HepG2 (cell line): Measurements from ENCODE around the gene VCAN.

Source experiments
- CAMTA2 ChIP-seq: sonication (generic); formaldehyde crosslinking; IDR thresholded peaks from 2 replicates; pipeline ENCODE4 v1.4.0; 2020; ENCODE audit warnings: mild to moderate bottlenecking, missing genetic modification reagents, borderline replicate concordance
- EP300 ChIP-seq, 3 experiments: sonication (generic) in 1 of 3; formaldehyde crosslinking in 1 of 3; IDR thresholded peaks; 2 replicates each; pipeline versions ENCODE4 v1.5.1 to v1.6.1; 2011 to 2020; ENCODE audit warnings: low read depth in 2 of 3, low read length in 2 of 3, borderline replicate concordance in 1 of 3, improper control_type of control experiment in 1 of 3, mild to moderate bottlenecking in 1 of 3, missing genetic modification reagents in 1 of 3, moderate library complexity in 1 of 3
- FOSL2 ChIP-seq: sonication (generic); formaldehyde crosslinking; IDR thresholded peaks from 2 replicates; pipeline ENCODE4 v1.4.0; 2020; ENCODE audit warnings: missing genetic modification reagents
- GATAD2A ChIP-seq: IDR thresholded peaks from 2 replicates; pipeline ENCODE4 v1.6.1; 2016
- MAFK ChIP-seq, 2 experiments: IDR thresholded peaks in 1 of 2; conservative IDR thresholded peaks in 1 of 2; 2 replicates each; pipeline ENCODE4 v1.6.1; 2011; ENCODE audit warnings: improper control_type of control experiment in 2 of 2, low read length in 2 of 2
- NFE2 ChIP-seq: sonication (generic); formaldehyde crosslinking; IDR thresholded peaks from 2 replicates; pipeline ENCODE4 v1.4.0; 2020; ENCODE audit warnings: missing genetic modification reagents
- NR2F6 ChIP-seq, 2 experiments: IDR thresholded peaks; 2 replicates each; pipeline ENCODE4 v1.6.1; 2016; ENCODE audit warnings: antibody characterized with exemption in 1 of 2, mild to moderate bottlenecking in 1 of 2
- POLR2G ChIP-seq: fragments of 200-400 bp; formaldehyde crosslinking; IDR thresholded peaks from 2 replicates; pipeline ENCODE4 v1.6.1; 2018; ENCODE audit warnings: mild to moderate bottlenecking, low read depth, low read length, moderate library complexity
- ZNF33A ChIP-seq: sonication (generic); formaldehyde crosslinking; IDR thresholded peaks from 2 replicates; pipeline ENCODE4 v1.5.1; 2020; ENCODE audit warnings: missing genetic modification reagents, mild to moderate bottlenecking, moderate library complexity, borderline replicate concordance
- TF ChIP-seq, protein P1 (sequence below): sonication (generic); formaldehyde crosslinking; IDR thresholded peaks from 2 replicates; pipeline ENCODE4 v1.4.0; 2020; ENCODE audit warnings: missing genetic modification reagents, borderline replicate concordance
- TF ChIP-seq, protein P2 (sequence below): sonication (generic); formaldehyde crosslinking; IDR thresholded peaks from 2 replicates; pipeline ENCODE4 v1.9.0; 2021; ENCODE audit warnings: missing genetic modification reagents, borderline replicate concordance
- TF ChIP-seq, protein P3 (sequence below): sonication (generic); formaldehyde crosslinking; IDR thresholded peaks from 2 replicates; pipeline ENCODE4 v1.4.0; 2020; ENCODE audit warnings: low read depth, missing genetic modification reagents
- TF ChIP-seq, protein P4 (sequence below): sonication (generic); formaldehyde crosslinking; IDR thresholded peaks from 2 replicates; pipeline ENCODE4 v1.5.0; 2020; ENCODE audit warnings: mild to moderate bottlenecking, missing genetic modification reagents, moderate library complexity

DNA sequence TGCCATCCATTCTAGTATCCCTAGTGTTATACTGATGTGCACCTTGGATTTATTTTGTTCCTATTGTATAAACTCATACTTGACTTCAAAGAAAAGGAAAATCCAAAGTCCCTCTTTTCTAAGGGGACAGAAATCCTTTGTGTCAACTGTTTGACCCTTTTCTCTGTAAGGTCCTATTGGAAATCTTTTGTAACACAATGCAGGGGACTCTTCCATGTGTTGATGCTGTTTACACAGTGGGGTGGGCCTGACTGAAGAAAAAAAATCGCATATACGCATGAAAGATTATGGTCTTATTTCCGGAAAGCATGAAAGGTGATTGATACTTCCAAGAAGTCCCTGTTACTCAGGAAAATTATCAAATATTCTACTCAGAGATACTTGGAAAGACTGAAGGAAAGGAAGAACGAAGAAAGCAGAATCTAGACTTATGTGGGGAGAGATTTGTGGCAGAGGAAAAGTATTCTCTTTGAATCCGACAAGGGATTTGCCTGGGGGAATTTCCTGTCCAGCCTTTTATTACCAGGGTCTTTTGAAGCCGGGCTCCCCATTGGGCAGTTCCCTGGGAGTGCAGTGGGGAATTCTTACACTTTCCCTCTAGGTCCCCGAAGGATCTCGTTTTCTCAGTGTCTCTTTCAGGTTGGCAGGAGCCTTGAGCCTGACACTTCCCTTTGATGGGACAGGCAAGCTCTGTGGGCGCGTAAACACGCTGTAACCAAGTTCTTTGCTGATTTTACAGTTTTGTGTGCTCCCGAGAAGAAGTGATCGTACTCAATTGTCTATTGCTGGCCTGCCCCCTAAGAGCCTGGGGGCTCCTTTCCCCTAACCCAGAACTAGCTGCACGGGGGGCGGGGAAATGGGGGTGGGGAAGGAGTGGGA, 779 bp upstream of the VCAN start:
- peak; percentile 72 for TF ChIP-seq GATAD2A
- TF ChIP-seq NR2F6 (IDR thresholded peaks at IDR 0.05): peak; percentile 47; the same call in 1 of the 2 replicates
- TF ChIP-seq NR2F6 (CRISPR knock-in tag; IDR thresholded peaks at IDR 0.05): no peak
- TF ChIP-seq, protein P1, sequence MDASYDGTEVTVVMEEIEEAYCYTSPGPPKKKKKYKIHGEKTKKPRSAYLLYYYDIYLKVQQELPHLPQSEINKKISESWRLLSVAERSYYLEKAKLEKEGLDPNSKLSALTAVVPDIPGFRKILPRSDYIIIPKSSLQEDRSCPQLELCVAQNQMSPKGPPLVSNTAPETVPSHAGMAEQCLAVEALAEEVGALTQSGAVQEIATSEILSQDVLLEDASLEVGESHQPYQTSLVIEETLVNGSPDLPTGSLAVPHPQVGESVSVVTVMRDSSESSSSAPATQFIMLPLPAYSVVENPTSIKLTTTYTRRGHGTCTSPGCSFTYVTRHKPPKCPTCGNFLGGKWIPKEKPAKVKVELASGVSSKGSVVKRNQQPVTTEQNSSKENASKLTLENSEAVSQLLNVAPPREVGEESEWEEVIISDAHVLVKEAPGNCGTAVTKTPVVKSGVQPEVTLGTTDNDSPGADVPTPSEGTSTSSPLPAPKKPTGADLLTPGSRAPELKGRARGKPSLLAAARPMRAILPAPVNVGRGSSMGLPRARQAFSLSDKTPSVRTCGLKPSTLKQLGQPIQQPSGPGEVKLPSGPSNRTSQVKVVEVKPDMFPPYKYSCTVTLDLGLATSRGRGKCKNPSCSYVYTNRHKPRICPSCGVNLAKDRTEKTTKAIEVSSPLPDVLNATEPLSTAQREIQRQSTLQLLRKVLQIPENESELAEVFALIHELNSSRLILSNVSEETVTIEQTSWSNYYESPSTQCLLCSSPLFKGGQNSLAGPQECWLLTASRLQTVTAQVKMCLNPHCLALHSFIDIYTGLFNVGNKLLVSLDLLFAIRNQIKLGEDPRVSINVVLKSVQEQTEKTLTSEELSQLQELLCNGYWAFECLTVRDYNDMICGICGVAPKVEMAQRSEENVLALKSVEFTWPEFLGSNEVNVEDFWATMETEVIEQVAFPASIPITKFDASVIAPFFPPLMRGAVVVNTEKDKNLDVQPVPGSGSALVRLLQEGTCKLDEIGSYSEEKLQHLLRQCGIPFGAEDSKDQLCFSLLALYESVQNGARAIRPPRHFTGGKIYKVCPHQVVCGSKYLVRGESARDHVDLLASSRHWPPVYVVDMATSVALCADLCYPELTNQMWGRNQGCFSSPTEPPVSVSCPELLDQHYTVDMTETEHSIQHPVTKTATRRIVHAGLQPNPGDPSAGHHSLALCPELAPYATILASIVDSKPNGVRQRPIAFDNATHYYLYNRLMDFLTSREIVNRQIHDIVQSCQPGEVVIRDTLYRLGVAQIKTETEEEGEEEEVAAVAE (CRISPR knock-in tag): no peak
- no peak for TF ChIP-seq CAMTA2
- TF ChIP-seq, protein P2, sequence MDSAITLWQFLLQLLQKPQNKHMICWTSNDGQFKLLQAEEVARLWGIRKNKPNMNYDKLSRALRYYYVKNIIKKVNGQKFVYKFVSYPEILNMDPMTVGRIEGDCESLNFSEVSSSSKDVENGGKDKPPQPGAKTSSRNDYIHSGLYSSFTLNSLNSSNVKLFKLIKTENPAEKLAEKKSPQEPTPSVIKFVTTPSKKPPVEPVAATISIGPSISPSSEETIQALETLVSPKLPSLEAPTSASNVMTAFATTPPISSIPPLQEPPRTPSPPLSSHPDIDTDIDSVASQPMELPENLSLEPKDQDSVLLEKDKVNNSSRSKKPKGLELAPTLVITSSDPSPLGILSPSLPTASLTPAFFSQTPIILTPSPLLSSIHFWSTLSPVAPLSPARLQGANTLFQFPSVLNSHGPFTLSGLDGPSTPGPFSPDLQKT: no peak
- no peak for TF ChIP-seq MAFK (conservative IDR thresholded peaks at IDR 0.05 in 1 of 2, IDR thresholded peaks at IDR 0.05 in 1 of 2; ENCODE audit: low read length in 2 of 2)
- no peak for TF ChIP-seq FOSL2 (CRISPR knock-in tag)
- TF ChIP-seq POLR2G: no peak
- no peak for TF ChIP-seq ZNF33A
- no peak for TF ChIP-seq NFE2 (CRISPR knock-in tag)
- peak in 1 of 2 experiments; percentile 58; a peak in 2 of 4 replicates for TF ChIP-seq EP300 (IDR thresholded peaks at IDR 0.05; ENCODE audit: low read depth in 2 of 2, low read length in 2 of 2)
- no peak for TF ChIP-seq EP300 (CRISPR knock-in tag; IDR thresholded peaks at IDR 0.05; ENCODE audit: borderline replicate concordance)
- TF ChIP-seq, protein P3, sequence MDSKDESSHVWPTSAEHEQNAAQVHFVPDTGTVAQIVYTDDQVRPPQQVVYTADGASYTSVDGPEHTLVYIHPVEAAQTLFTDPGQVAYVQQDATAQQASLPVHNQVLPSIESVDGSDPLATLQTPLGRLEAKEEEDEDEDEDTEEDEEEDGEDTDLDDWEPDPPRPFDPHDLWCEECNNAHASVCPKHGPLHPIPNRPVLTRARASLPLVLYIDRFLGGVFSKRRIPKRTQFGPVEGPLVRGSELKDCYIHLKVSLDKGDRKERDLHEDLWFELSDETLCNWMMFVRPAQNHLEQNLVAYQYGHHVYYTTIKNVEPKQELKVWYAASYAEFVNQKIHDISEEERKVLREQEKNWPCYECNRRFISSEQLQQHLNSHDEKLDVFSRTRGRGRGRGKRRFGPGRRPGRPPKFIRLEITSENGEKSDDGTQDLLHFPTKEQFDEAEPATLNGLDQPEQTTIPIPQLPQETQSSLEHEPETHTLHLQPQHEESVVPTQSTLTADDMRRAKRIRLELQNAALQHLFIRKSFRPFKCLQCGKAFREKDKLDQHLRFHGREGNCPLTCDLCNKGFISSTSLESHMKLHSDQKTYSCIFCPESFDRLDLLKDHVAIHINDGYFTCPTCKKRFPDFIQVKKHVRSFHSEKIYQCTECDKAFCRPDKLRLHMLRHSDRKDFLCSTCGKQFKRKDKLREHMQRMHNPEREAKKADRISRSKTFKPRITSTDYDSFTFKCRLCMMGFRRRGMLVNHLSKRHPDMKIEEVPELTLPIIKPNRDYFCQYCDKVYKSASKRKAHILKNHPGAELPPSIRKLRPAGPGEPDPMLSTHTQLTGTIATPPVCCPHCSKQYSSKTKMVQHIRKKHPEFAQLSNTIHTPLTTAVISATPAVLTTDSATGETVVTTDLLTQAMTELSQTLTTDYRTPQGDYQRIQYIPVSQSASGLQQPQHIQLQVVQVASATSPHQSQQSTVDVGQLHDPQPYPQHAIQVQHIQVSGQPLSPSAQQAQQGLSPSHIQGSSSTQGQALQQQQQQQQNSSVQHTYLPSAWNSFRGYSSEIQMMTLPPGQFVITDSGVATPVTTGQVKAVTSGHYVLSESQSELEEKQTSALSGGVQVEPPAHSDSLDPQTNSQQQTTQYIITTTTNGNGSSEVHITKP (CRISPR knock-in tag): no peak
- TF ChIP-seq, protein P4, sequence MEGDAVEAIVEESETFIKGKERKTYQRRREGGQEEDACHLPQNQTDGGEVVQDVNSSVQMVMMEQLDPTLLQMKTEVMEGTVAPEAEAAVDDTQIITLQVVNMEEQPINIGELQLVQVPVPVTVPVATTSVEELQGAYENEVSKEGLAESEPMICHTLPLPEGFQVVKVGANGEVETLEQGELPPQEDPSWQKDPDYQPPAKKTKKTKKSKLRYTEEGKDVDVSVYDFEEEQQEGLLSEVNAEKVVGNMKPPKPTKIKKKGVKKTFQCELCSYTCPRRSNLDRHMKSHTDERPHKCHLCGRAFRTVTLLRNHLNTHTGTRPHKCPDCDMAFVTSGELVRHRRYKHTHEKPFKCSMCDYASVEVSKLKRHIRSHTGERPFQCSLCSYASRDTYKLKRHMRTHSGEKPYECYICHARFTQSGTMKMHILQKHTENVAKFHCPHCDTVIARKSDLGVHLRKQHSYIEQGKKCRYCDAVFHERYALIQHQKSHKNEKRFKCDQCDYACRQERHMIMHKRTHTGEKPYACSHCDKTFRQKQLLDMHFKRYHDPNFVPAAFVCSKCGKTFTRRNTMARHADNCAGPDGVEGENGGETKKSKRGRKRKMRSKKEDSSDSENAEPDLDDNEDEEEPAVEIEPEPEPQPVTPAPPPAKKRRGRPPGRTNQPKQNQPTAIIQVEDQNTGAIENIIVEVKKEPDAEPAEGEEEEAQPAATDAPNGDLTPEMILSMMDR (CRISPR knock-in tag): no peak
